ENCODE data around the gene CARD11. TPM values are rescaled to one million over a fixed set of nuclear protein-coding genes. Genes with fewer than 3 reads are reported as not detected.

The CARD11 gene
- total RNA-seq, 2 donors from 2014 or later = 3.7 to 4.4 TPM

DNA sequence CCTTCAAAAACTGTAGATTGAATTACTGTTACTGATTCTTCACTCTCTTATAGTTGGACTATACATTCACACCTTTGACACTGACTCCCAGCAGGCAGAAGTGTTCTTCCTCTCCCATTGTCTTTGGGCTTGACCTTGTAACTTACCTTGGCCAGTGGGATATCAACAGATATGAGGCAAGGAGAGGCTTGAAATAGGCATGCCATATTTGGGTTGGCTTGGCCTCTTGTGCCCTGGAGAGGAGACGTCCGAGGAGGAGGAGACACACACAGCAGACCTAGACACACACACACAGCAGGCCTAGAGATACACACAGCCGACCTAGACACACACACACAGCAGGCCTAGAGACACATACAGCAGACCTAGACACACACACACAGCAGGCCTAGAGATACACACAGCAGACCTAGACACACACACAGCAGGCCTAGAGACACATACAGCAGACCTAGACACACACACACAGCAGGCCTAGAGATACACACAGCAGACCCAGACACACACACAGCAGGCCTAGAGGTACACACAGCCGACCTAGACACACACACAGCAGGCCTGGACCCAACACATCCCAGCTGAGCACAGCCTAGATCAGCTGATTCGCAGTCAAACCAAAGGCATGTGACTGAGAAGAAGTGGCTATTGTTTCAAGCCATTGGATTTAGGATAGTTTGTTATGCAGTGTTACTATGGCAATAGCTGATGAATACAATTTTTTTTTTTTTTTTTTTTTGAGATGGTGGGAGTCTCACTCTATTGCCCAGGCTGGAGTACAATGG is 187.1 kb downstream of the CARD11 start:
- ATAC-seq (ENCODE audit: insufficient number of reproducible peaks, low FRiP score, low read depth) = no peak
- Histone ChIP-seq H3K36me3 (no peaks in the 10 kb centered on the region), H3K4me1 (ENCODE audit: control insufficient read depth in 1 of 2, low read depth in 2 of 2) (peaks cover 4 to 9% of the 10 kb centered on the region in 2 donors), H3K27me3 (replicated peaks; ENCODE audit: insufficient read depth) (no peaks in the 10 kb centered on the region), H3K9me3 (no peaks in the 10 kb centered on the region), H3K4me3 (no peak overlapping the region), H3K27ac (no peak overlapping the region)
- no peak for DNase-seq (ENCODE audit: low spot score)
- TF ChIP-seq, protein P1, sequence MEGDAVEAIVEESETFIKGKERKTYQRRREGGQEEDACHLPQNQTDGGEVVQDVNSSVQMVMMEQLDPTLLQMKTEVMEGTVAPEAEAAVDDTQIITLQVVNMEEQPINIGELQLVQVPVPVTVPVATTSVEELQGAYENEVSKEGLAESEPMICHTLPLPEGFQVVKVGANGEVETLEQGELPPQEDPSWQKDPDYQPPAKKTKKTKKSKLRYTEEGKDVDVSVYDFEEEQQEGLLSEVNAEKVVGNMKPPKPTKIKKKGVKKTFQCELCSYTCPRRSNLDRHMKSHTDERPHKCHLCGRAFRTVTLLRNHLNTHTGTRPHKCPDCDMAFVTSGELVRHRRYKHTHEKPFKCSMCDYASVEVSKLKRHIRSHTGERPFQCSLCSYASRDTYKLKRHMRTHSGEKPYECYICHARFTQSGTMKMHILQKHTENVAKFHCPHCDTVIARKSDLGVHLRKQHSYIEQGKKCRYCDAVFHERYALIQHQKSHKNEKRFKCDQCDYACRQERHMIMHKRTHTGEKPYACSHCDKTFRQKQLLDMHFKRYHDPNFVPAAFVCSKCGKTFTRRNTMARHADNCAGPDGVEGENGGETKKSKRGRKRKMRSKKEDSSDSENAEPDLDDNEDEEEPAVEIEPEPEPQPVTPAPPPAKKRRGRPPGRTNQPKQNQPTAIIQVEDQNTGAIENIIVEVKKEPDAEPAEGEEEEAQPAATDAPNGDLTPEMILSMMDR (IDR thresholded peaks at IDR 0.05) = no peak

Other genes with a start within 250 kb of the CARD11 start
- gene GNA12, start 199.6 kb downstream of the CARD11 start, total RNA-seq = 10 to 100 TPM; 27.6 to 48.8 TPM